GM18508 (cell line): ENCODE data around the gene FANCM.

Experiments used
- ATAC-seq: cut with Tn5 transposase; IDR thresholded peaks from one replicate; pipeline ENCODE4 v1.9.1; 2021; ENCODE audit warnings: moderate number of reproducible peaks; ENCODE audit not compliant: insufficient read depth, unreplicated experiment

FANCM gene, protein sequence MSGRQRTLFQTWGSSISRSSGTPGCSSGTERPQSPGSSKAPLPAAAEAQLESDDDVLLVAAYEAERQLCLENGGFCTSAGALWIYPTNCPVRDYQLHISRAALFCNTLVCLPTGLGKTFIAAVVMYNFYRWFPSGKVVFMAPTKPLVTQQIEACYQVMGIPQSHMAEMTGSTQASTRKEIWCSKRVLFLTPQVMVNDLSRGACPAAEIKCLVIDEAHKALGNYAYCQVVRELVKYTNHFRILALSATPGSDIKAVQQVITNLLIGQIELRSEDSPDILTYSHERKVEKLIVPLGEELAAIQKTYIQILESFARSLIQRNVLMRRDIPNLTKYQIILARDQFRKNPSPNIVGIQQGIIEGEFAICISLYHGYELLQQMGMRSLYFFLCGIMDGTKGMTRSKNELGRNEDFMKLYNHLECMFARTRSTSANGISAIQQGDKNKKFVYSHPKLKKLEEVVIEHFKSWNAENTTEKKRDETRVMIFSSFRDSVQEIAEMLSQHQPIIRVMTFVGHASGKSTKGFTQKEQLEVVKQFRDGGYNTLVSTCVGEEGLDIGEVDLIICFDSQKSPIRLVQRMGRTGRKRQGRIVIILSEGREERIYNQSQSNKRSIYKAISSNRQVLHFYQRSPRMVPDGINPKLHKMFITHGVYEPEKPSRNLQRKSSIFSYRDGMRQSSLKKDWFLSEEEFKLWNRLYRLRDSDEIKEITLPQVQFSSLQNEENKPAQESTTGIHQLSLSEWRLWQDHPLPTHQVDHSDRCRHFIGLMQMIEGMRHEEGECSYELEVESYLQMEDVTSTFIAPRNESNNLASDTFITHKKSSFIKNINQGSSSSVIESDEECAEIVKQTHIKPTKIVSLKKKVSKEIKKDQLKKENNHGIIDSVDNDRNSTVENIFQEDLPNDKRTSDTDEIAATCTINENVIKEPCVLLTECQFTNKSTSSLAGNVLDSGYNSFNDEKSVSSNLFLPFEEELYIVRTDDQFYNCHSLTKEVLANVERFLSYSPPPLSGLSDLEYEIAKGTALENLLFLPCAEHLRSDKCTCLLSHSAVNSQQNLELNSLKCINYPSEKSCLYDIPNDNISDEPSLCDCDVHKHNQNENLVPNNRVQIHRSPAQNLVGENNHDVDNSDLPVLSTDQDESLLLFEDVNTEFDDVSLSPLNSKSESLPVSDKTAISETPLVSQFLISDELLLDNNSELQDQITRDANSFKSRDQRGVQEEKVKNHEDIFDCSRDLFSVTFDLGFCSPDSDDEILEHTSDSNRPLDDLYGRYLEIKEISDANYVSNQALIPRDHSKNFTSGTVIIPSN (N-terminal part only)

DNA sequence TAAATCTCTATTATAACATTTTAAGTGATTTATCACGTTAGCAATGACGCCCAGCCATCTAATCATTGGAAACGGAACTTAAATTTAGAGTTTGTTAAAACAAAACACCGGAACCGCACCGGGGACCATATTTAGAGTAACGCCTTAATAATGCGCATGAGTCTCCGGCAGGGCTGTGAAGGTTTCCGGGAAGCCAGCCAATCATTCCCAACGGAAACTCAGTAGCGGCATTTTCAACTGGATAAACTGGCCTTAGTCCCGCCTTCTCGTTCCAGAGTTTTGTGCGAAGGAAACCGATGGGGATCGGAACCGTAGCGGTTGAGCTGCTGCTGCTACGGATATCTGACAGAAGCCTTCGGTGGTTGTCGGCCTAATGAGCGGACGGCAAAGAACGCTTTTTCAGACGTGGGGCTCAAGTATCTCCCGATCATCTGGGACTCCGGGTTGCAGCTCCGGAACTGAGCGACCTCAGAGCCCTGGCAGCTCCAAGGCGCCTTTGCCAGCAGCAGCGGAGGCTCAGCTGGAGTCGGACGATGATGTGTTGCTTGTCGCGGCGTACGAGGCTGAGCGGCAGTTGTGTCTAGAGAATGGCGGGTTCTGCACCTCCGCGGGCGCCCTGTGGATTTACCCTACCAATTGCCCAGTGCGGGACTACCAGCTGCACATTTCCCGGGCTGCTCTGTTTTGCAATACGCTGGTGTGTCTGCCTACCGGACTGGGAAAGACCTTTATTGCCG is at the start of gene FANCM:
FANCM (plus strand) TSS at position 272 of the 737 bp plus-strand sequence; CDS start at position 374, 102 bp downstream.
- peak; percentile 42 for ATAC-seq

DNA sequence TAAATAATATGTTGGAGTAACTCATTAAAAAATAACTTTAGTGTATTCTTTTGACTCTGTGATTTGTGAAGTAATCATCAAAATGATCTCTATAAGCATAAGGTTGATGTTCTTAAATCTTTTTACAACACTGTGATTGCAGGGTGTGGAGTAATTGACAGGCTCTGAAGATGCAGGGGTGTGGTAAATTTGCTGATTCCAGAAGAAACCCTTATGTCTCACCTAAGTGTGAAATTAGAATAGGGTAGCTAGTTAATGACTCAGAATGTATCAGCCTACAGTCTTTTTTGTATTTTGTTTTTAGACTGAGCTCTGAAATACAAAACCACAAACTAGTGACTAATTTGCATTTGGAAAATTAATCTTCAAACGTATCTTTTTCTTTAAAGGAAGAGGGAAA is 45.9 kb upstream of the FANCM start:
- ATAC-seq, result peak; percentile 56

DNA sequence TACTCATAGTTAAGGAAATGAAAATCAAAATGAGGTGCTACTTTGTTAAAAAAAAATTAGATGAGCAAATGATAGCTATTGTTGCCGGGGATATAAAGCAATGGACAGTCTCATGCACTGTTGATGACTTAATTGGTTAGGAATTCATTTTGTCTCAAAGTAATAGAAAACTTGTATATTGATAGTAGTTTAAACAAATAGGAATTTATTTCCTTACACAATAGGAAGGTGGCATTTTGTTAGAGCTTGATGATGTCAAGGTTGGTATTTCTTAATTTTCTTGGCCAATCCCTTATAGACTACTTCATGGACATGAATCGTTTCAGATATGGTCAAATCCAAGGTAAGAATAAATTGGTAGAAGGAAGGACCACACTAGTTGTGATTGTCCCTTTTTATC is 44.0 kb upstream of the FANCM start:
- no peak for ATAC-seq

DNA sequence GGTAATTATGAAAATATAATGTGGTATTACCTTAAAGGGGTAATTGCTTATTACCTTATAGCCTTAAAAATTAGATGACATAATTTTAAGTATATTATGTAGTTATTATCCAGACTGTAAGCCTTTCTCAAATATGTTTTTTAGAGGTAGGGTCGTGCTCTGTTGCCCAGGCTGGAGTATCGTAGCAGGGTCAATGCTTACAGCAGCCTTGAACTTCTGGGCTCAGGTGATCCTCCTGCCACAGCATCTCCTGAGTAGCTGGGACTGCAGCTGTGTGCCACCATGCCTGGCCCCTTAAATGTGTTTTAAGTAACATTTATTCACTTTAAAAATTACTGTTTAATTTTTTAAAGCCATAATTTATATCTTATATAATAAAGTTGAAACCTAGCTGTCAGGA is 41.5 kb upstream of the FANCM start:
- ATAC-seq, result no peak

DNA sequence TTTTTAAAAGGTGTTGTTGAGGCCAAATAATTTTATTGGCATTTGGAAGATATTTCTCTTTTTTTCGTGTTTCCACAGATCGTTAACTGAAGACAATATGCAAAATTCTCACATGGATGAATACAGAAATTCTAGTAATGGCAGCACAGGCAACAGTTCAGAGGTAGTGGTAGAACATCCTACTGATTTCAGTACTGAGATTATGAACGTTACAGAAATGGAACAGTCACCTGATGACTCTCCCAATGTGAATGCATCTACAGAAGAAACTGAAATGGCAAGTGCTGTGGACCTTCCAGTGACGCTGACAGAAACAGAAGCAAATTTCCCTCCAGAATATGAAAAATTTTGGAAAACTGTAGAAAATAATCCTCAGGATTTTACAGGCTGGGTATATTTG is 40.6 kb upstream of the FANCM start:
- ATAC-seq, result no peak

DNA sequence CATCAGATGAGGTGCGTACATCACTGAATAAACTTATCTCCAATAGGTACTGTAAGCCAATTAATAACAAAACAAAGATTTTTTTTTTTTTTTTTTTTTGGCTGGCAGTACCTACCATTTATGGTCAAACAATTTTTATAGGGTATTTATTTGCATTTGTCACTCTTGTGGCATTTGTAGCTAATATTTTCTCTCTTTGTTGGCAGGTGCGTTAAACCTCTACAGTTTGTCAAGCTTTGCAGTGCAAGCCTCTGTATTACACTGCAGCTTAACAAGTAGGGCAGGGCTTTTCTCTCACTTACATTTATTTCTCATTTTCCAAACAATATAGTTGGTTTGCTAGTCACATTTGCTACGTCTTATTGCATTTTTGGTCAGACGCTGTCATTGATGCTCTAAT is 39.5 kb upstream of the FANCM start:
- ATAC-seq, result no peak

DNA sequence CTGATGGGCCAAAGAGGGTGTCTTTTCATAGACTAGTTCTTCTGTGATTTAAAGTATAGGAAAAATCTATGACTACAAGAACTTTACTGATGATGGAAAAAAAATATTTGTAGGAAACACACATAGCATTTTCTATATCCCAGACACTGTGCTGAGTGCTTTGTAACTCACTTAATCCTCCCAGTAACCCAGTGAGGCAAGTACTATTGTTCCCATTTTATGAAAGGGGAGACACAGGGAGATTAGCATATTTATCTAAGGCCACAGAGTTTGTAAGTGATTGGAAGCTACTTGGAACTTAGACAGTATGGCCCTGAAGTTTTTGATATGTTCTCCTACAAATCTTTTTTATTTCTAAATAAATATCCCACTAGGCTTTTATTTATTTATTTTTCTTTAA is 31.9 kb upstream of the FANCM start:
- no peak for ATAC-seq

DNA sequence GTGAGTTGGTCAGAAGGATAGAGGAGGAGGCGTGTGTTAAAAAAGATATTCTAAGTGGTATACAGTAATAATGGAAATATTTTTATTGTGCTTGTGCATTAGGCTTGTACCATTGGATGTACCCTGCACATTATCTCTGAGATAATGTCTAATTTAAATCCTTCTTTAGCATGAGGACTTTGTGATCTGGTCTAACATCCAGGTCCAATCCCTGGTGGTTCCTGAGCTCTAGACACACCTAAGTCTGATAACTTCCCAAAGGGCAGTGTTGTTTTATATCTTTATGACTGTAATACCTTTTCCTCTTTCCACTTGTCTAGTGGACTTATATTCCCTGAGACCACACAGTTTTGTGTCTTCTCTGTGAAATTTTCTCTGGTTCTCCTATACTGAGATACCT is 31.2 kb upstream of the FANCM start:
- ATAC-seq, result no peak

DNA sequence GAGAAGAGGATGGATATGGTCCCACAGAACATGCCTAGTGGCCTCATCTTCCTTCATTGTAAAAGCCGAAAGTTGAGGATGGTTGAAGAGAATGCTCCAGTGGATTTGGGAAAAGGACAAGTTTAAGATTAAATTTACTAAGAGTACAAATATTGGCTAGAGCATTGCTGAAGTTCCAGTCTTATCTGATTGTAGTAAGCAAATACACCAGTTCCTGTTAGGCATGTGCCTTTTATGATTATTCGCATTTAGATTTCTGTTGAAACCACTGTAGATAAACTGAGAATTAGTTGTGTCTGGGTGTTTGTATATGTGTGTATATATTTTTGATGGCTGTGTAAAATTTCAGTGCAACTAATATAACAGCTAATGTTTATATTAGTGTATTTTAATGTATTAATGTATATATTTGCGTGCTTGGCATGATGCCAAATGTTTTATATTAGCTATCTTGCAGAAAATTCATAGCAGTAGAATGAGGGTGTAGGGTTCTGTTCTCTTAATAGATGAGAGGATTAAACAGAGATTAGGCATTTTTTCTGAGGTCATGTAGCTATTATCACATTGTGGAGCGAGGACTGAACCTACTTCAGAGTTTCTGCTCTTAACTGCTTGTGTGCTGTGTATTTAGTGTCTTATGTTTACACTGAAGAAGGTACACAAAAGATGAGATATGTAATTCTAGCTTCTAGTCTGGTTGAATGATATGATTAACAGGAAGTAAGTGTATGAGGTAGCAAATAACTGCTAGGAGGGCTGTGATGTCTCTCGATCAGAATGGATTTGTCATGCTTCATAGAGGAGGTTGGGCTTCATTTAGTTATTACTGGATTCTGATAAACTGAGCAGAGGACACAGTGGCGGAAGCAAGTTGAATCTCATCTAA is 22.6 kb upstream of the FANCM start:
- ATAC-seq, result no peak

DNA sequence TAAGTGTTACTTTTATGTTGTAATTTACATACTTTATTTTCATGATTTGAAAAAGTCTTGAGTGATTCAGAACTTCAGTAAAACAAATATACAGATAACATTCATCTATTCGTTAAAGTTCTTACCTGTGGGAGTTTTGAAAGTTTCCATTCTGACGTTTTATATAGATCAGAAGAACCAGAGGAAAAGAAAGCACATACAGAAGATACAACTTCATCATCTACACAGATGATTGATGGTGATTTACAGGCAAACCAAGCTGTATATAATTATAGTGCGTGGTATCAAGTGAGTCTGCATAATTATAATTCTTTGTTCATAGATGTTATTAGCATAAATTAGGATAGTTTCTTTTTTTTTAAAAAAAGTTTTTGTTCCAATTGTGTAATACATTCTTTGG is 21.4 kb upstream of the FANCM start:
- no peak for ATAC-seq

DNA sequence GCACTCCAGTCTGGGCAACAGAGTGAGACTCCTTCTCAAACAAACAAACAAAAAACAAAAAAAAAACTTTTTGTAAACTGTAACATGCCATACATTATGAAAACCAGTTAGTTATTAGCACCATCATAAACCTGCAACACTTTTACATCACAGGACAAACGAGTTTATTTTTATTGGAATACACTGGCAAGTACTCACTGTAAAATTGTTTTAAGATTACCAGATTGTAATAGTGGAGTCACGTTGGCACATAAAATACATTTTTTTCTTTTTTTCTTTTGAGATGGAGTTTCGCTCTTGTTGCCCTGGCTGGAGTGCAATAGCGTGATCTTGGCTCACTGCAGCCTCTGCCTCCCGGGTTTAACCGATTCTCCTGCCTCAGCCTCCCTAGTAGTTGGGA is 17.1 kb upstream of the FANCM start:
- ATAC-seq, result no peak

DNA sequence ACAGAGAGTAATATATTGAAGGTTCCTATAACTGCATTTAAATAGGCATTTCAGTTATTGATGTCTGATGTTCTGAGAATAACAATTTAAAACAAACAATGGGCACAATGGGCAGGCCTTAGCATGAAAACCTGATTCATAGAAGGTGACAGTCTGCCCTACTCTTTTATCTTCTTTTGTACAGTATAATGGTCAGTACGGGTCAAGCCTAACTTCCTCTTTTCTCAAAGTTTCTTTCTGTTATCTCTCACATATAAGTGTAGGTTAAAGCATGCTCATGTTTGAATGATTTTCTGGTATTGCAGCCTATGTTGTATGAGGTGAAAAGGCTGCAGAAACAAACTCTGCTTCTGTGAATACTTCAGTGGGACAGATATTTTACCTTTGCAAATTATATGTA is 15.6 kb upstream of the FANCM start:
- no peak for ATAC-seq

DNA sequence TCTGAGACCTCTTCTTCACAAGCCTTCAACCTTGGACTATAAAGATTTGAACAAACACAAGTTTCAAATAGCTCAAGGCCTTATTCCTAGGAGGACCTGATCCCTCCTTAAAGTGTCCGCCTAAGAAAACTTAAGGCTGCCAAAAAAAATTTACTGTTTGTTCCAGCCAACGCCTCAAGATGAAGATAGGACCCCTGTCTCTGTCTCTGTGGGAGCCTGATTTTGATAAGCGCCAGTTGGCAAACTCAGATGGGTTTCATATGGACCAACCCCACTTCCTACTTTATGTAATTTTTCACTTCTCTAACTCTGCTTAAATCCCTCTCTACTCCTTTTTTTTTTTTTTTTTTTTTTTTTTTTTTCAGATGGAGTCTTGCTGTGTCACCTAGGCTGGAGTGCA is 12.5 kb upstream of the FANCM start:
- no peak for ATAC-seq

DNA sequence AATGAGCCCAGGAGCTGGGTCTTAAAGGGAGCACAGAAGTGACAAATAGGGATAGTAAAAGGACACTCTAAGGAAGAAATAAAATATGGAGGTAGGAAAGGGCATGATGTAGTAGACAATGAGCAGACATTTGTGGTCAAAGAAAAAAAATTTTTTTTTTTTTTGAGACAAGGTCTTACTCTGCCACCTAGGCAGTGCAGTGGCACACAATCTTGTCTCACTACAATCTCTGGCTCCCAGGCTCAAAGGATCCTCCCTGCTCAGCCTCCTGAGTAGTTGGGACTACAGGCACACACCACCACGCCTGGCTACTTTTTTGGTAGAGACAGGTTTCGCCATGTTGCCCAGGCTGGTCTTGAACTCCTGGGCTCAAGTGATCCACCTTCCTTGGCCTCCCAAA is 10.0 kb upstream of the FANCM start:
- ATAC-seq, result no peak

DNA sequence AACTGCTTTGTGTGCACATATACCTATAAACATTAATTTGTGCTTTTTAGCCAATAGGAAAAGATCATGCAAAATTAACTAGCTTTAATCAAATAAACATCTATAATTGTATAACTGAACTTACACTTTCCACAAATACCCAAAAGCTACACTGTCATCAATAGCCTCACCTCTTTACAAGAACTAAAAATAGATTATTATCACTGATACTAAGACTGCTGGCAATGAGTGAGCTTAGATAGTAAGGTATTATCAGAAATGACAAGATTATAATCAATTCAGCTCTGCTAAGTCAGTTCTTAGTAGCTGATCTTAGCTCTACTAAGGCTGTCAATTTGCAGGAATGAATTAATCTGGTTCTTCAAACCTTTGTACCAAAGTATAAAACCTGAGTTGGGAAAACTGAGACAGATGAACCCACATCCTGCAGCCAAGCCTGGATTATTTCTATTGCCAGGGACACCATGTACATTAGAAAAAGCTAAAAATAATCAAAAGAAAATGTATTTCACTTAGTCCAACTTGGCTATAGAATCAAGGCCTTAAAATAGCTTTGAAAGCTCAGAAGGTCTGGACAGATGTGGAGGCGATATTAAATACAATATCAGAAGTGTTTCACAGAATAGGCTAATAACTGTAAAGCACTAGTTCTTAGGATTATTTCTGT is 6.6 kb upstream of the FANCM start:
- no peak for ATAC-seq

DNA sequence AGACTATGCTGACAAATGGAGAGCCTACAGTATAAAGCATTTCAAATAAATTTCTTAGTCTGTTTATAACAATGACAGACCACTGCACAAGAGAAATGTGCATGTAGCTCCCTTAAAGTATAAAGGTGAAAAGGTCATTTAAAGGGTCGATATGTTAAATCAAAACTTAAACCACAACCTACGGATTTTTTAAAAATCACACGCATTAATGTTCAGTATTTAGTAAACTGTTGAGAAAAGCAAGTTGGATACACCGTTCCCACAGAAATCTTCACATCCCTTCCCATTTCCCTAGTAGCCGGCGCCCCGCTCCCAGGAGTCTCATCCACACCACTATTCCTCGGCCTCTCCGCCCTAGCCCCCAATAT is 2.1 kb upstream of the FANCM start:
- no peak for ATAC-seq

DNA sequence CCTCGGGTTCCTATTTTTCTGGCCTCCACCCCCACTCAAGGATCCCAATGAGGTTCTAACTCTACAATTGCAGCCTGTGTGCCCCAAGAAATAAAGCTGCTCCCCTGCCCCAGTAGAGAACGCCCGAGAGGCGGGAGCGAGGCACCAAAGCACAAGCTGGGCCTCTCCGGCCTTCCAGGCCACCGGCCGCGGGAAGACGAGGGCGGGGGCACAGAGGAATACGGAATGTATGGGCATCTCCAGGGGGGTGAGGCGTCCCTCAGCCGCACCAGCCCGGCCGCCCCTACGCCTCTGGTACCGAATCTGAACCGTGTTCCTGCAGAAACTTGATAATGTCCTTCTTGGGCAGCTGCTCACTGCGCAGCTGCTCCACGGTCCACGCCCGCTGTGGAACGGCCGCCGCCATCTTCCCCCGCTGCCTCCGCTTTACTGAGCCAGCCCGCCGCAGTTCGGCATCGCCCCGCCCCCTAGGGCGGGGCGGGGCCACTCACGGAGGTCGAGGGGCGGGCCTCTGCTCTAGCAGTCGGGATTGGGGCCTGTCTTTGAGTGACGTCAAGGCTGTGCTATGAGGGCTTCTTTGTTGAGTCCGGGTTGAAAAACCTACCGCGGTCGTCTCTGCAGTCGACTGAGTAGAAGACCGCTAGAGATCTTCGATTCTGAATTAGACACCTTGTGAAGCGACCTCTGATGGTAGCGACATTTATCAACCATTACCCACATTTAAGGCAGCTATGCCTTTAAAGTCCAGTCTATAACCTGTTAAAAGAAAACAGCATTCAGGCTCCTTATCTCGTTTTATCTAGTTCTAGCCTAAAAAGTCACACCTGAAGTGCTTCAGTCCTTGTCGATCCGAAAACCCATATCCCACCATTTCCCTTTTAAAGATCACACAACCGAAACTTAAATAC is 1.4 kb upstream of the FANCM start, which contains the start of gene FKBP3:
FKBP3 (minus strand) TSS at position 431 of the 908 bp plus-strand sequence; CDS start at position 406, 25 bp downstream.
- peak; percentile 75 for ATAC-seq
